HepG2 (cell line): ENCODE results near the gene FOXR1. TPM values are rescaled to one million over a fixed set of nuclear protein-coding genes. Genes with fewer than 3 reads are reported as not detected.

ENCODE experiments used
- CBFB ChIP-seq: sonication (generic); formaldehyde crosslinking; IDR thresholded peaks from 2 replicates; pipeline ENCODE4 v1.4.0; 2020; ENCODE audit warnings: missing genetic modification reagents
- CCDC6 ChIP-seq: sonication (generic); formaldehyde crosslinking; IDR thresholded peaks from 2 replicates; pipeline ENCODE4 v1.8.1; 2022; ENCODE audit warnings: mild to moderate bottlenecking, missing genetic modification reagents, moderate library complexity
- DMTF1 ChIP-seq: sonication (generic); formaldehyde crosslinking; IDR thresholded peaks from 2 replicates; pipeline ENCODE4 v1.4.0; 2020; ENCODE audit warnings: mild to moderate bottlenecking, missing genetic modification reagents
- E2F2 ChIP-seq: sonication (generic); formaldehyde crosslinking; IDR thresholded peaks from 2 replicates; pipeline ENCODE4 v1.4.0; 2020; ENCODE audit warnings: missing genetic modification reagents, borderline replicate concordance
- IKZF5 ChIP-seq: IDR thresholded peaks from 2 replicates; pipeline ENCODE4 v1.6.1; 2018; ENCODE audit warnings: missing genetic modification reagents, mild to moderate bottlenecking, missing compliant biosample characterization
- JDP2 ChIP-seq: sonication (generic); formaldehyde crosslinking; IDR thresholded peaks from 2 replicates; pipeline ENCODE4 v1.8.1; 2022; ENCODE audit warnings: missing genetic modification reagents, borderline replicate concordance
- JUND ChIP-seq: sonication (generic); formaldehyde crosslinking; IDR thresholded peaks from 2 replicates; pipeline ENCODE4 v1.8.0; 2022; ENCODE audit warnings: mild to moderate bottlenecking, missing genetic modification reagents
- PITX1 ChIP-seq: sonication (generic); formaldehyde crosslinking; IDR thresholded peaks from 2 replicates; pipeline ENCODE4 v1.5.1; 2020; ENCODE audit warnings: mild to moderate bottlenecking, missing genetic modification reagents
- PPARG ChIP-seq: conservative IDR thresholded peaks from 2 replicates; pipeline ENCODE4 v1.6.1; 2016; ENCODE audit warnings: missing biosample characterization, missing genetic modification reagents
- THAP11 ChIP-seq: IDR thresholded peaks from 2 replicates; pipeline ENCODE4 v1.6.1; 2016; ENCODE audit warnings: missing biosample characterization, missing genetic modification reagents
- ZBTB34 ChIP-seq: sonication (generic); formaldehyde crosslinking; IDR thresholded peaks from 2 replicates; pipeline ENCODE4 v1.8.0; 2022; ENCODE audit warnings: mild to moderate bottlenecking, missing genetic modification reagents
- ZBTB38 ChIP-seq: sonication (generic); formaldehyde crosslinking; IDR thresholded peaks from 2 replicates; pipeline ENCODE4 v1.5.1; 2020; ENCODE audit warnings: mild to moderate bottlenecking, missing genetic modification reagents
- ZBTB4 ChIP-seq: sonication (generic); formaldehyde crosslinking; IDR thresholded peaks from 2 replicates; pipeline ENCODE4 v1.4.0; 2020; ENCODE audit warnings: missing genetic modification reagents, mild to moderate bottlenecking, borderline replicate concordance
- ZNF12 ChIP-seq: sonication (generic); formaldehyde crosslinking; IDR thresholded peaks from 2 replicates; pipeline ENCODE4 v1.5.0; 2020; ENCODE audit warnings: missing genetic modification reagents
- ZNF256 ChIP-seq: sonication (generic); formaldehyde crosslinking; conservative IDR thresholded peaks from 2 replicates; pipeline ENCODE4 v1.4.0; 2020; ENCODE audit warnings: missing genetic modification reagents
- ZNF432 ChIP-seq: sonication (generic); formaldehyde crosslinking; IDR thresholded peaks from 2 replicates; pipeline ENCODE4 v1.5.0; 2020; ENCODE audit warnings: missing genetic modification reagents, mild to moderate bottlenecking, borderline replicate concordance
- ZNF552 ChIP-seq: sonication (generic); formaldehyde crosslinking; IDR thresholded peaks from 2 replicates; pipeline ENCODE4 v1.9.0; 2022; ENCODE audit warnings: missing genetic modification reagents, mild to moderate bottlenecking, borderline replicate concordance
- ZNF567 ChIP-seq: sonication (generic); formaldehyde crosslinking; IDR thresholded peaks from 2 replicates; pipeline ENCODE4 v1.8.1; 2023; ENCODE audit warnings: mild to moderate bottlenecking, missing genetic modification reagents, borderline replicate concordance
- ZNF607 ChIP-seq: sonication (generic); formaldehyde crosslinking; IDR thresholded peaks from 2 replicates; pipeline ENCODE4 v1.5.1; 2020; ENCODE audit warnings: missing genetic modification reagents, mild to moderate bottlenecking, borderline replicate concordance
- ZNF772 ChIP-seq: sonication (generic); formaldehyde crosslinking; IDR thresholded peaks from 2 replicates; pipeline ENCODE4 v1.5.0; 2020; ENCODE audit warnings: mild to moderate bottlenecking, missing genetic modification reagents
- polyA plus RNA-seq, 8 experiments: library from polyadenylated mRNA; depleted of rRNA in 3 of 8; stranded (reverse) in 7 of 8; unstranded in 1 of 8; fragments of >200 nt; fragmentation: Illumina TruSeq in 4 of 8; extraction: Trizol in 4 of 8; gene quantifications; 2 replicates each; pipeline versions ENCODE4 v1.2.1 to v1.2.3, GENCODE V29; 2011 to 2016; ENCODE audit warnings: low read depth in 4 of 8, missing spikeins in 1 of 8, mixed read lengths in 1 of 8; ENCODE audit not compliant: insufficient read depth in 1 of 8
- total RNA-seq, 5 experiments: library from RNA; depleted of rRNA; stranded (reverse); fragments of >200 nt; fragmentation: Illumina TruSeq; extraction: Trizol; gene quantifications; 2 replicates each; pipeline ENCODE4 v1.2.3, GENCODE V29; 2016; ENCODE audit warnings: low read depth in 1 of 5

The FOXR1 gene
- total and polyA plus RNA-seq, 2 of the 13 experiments (the other 11 are each of a cell fraction or from before 2014, with no cell fraction given), result not detected

DNA sequence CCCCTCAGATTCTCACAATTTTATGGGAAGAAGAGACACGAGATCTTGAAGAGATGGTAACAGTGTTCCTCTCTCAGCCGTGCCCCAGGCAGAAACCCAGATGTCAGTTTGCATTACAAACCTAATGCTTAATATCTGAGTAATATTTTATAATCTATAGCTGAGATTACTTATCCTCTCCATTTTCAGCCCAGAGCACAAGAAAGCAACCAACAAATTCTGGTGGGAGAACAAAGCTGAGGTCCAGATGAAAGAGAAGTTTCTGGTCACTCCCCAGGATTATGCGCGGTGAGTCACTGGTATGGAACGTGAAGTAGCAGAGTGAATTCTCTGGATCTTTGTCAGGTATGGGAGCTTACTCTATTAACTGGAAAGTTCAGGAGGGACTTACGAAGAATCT is 27.3 kb downstream of the FOXR1 start (continued):
- no peak for TF ChIP-seq JDP2 (CRISPR knock-in tag)
- TF ChIP-seq ZNF772 (CRISPR knock-in tag), result no peak
- no peak for TF ChIP-seq ZNF256 (CRISPR knock-in tag)
- TF ChIP-seq PITX1 (CRISPR knock-in tag), result no peak
- no peak for TF ChIP-seq ZNF552 (CRISPR knock-in tag)
- no peak for TF ChIP-seq IKZF5 (CRISPR knock-in tag)
- TF ChIP-seq ZNF607, result no peak
- no peak for TF ChIP-seq ZNF567 (CRISPR knock-in tag)
- no peak for TF ChIP-seq ZNF12 (CRISPR knock-in tag)
- TF ChIP-seq THAP11 (CRISPR knock-in tag), result no peak
- TF ChIP-seq ZBTB4 (CRISPR knock-in tag), result no peak
- no peak for TF ChIP-seq ZBTB38 (CRISPR knock-in tag)
- TF ChIP-seq ZBTB34, result no peak
- 0 out of 2 replicates have a peak, but pooled peaks have one; percentile 12 for TF ChIP-seq CCDC6 (CRISPR knock-in tag)
- no peak for TF ChIP-seq ZNF432 (CRISPR knock-in tag)
- TF ChIP-seq E2F2 (CRISPR knock-in tag), result no peak
- TF ChIP-seq PPARG, result no peak
- TF ChIP-seq DMTF1, result no peak
- no peak for TF ChIP-seq CBFB (CRISPR knock-in tag)
- peak; percentile 88 for TF ChIP-seq JUND (CRISPR knock-in tag)
